ENCODE measurements around the gene PASD1.
"Not testable (repeated sequence)": the region's sequence is repeated elsewhere in the genome, so short reads cannot be mapped to it uniquely, and the experiment has no call there.

Gene PASD1

DNA sequence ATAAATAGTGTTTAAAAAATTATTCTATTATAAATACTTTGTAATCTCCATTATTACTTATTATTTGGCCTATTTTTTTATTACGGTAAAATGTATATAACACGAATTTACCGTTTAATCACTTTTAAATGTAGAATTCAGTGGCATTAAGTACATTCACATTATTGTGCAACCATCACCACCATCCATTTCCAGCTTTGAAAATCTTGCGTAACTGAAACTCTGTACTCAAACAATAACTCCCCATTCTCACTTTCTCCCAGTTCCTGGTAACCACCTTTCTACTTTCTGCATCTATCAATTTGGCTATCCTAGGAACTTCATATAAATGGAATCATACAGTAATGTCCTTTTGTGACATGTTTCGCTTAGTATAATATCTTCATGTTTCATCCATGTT lies 45.7 kb downstream of the PASD1 start:
- no peak for DNase-seq (ENCODE audit: low read depth, low spot score)

DNA sequence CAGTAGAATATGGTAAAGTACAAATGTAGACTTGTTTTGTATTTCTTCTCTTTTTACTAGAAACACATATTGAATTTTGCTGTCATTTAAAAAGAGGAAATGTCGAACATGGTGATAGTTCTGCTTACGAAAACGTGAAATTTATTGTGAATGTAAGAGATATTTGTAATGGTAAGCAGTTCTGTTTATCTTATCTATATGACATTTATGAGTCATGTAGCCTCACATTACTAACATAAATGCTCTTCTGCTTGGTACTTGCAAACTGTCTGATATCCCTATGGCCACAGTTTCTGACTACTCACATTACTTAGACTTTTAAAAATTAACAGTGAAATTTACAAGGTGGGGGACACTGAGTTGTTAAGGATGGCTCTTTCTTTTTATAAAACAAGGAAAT lies 57.9 kb downstream of the PASD1 start:
- DNase-seq (ENCODE audit: low read depth, low spot score) = no peak

DNA sequence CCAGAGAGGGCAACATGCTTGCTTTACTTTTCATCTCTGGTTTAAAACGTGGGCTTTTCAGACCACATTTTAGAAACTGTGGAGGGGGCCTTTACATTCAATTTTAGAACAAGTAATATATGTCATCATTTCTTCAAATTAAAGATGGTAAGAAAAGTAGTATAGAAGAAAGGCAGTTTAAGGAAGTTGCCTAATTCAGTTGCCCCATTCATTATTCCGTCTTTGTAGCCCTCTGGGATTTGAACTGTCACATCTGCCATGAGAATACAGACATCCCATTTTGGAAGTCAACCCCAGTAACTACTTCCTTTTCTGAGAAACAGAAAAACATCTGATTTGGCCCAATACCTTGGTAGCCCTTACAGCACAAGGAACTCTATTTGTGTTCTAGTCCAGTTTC lies 61.2 kb downstream of the PASD1 start:
- DNase-seq (ENCODE audit: low read depth, low spot score) = no peak

DNA sequence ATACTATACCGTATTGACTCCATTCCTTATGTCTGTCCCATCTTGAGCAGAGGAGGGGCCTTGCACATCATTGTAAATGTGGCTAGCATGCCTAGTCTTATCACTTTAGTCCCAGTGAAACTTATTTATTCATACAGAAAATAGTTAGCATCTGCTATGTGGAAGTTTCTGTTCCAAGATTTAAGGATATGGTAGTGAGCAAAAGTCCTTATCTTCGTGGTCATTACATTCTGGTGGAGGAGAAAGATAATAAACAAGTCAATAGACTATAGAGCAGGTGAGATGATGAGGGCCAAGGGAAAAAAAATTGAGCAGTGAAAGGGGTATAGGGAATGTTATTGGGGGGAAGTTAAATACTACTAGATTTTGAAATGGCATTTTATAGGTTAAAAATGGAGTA lies 68.3 kb downstream of the PASD1 start:
- no peak for DNase-seq (ENCODE audit: low read depth, low spot score)

DNA sequence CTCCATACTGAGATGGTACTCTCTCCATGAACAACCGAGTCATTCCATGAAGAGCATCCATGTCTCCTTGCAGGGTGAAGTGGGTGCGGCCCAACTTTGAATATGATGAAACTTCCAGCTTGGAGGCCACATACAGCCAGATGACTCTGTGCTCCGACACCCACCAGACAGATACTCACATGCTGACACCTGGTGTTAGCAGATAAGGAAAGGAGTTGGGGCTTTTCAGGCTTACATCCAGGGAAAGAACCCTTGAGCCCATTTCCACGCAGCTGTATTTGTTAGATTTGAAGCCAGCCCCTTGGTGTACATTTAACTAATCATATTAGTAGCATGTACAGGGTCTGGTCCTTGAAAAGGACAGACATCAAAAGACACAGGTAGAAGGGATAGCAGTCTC lies 69.7 kb downstream of the PASD1 start:
- no peak for DNase-seq (ENCODE audit: low read depth, low spot score)

DNA sequence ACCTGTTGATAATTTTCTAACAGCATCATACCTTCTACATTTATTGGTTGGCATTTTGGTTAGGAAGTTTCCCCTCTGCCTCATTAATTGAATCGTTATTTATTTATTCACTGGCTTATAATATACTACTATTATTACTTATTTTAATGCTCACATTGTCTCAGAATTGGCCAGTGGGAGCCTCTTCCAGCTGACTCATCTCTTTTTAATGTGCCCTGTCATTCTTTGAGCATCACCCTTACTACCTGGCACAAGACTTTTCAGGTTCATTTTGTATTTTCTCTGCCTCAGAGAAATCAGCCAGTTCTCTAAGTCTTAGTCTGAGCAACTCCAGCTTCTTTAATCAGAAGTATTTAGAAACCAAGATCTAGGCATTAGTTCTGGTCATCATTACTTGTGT lies 71.5 kb downstream of the PASD1 start:
- no peak for DNase-seq (ENCODE audit: low read depth, low spot score)

DNA sequence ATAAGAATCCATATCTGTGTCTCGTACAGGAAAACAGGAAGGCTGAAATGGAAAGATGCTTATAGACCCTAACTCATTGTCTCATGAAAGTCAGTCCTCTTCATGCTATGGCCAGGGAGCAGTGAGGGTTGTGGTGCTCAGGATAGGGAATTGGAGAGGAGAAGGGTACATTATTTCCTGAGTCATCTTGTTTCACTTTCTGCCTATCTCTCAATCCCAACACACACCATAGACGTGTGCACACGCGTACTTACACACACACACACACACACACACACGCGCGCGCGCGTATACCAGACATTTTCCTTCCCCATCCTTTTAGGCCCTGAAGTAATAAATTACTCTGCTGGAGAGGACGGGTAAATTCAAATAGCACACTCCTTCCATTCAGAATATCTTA lies 78.1 kb downstream of the PASD1 start:
- DNase-seq (ENCODE audit: low read depth, low spot score) = no peak

DNA sequence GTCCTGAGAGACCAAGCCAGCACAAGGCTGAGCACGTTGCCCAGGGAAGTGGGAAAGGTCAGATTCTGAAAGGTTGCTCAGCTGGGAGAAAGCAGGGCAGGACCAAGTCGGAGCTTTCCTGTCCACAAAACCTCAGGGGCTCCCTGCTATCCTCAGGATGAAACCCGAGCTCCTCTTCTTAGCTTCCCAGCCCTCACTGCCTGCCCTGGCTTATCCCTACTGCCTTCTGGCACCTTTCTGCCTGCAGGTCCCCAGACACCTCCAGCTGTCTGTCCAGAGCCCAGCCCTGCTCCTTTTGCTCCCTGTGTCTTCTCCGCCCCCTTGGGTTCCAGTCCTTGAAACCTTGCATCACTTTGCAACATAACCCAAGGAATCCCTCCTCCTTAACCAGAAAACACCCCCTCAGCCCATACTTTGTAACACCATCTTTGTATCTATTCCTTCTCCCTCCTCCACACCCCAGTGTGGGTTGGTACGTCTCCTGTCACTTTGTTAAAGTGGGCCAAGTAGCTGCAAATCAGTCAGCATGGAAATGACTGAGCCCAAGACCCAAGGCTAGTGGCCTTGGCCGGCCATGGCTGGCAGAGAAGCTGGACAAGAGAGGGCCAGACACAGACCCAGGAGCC lies 111.8 kb downstream of the PASD1 start:
- DNase-seq (ENCODE audit: low read depth, low spot score) = no peak

DNA sequence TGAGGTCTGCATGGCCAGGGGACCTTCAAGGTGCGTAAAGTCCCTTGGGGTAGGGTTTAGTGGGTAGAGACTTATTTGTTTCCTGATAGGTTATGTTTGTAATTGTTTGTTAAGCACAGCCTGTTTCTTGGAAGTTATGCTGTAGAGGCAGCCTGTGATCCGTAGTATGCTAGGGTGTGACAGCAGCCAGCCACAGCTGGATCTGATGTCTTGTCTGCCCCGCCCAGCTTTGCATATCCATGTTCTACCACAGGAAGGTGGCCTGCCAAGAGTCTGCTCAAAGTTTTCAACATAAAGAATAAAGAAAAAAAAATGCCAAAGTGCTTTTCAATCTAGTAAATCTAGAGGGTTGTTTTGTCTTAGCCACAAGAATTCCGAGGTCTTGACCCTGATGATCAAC lies 112.7 kb downstream of the PASD1 start:
- DNase-seq (ENCODE audit: low read depth, low spot score) = no peak

DNA sequence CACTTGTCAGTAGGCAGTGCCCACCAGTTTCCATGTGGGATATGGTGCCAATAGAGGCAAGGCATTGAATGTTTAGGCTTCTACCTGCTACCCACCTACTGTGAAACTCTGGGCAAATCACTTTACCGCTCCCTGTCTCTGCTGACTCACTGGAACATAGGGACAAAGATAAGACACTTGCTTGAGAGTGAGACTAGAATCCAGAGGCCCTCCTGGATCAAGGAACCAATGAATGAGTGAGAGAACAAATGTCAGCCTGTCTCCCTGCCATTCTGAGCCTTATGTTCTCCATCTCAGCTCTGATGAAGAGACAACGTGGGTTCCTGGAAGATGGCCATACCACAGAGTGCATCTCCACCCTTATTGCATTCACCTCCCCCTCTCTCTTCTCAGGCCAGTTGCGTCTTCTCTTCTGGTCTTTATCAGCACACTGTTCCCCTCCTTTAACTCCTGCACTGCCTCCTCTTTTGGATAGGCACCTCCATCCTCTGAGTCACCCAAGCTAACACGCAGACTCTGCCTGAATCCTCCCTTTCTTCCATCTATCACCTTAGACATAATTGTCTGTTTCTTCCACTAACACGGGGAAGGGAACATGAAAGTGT lies 116.4 kb downstream of the PASD1 start:
- no peak for DNase-seq (ENCODE audit: low read depth, low spot score)

DNA sequence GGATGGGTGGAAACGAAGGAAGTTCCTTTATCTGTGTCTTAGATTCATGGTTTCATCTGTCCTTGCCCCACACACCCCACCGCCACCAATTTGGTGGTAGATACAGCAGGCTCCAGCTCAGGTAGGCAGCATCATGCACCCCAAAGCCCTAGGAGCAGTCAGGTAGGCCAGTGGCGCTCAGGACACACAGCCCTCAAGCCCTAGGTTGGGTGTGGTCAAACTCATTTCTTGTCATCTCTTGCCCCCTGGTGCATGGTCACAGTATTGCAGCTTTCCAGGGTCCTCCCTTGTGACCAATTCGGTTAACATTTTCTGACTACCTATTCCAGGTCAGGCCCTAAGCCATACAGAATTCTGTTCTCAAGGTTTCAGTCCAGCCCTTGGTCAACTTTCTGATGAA lies 117.3 kb downstream of the PASD1 start:
- no peak for DNase-seq (ENCODE audit: low read depth, low spot score)

DNA sequence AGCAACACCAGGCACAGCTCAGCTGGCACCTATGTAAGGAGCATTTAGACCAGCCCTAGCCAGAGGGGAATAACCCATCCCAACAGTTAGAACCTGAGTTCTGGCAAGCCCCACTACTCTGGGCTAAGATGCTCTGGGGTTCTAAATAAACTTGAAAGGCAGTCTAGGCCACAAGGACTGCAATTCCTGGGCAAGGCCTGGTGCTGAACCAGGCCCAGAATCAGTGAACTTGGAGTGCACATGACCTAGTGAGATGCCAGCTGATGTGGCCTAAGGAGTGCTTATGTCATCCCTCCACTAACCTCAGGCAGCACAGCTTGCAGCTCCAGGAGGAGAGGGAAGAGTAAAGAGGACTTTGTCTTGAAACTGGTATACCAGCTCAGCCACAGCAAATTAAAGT lies 124.2 kb downstream of the PASD1 start:
- DNase-seq (ENCODE audit: low read depth, low spot score) = no peak

DNA sequence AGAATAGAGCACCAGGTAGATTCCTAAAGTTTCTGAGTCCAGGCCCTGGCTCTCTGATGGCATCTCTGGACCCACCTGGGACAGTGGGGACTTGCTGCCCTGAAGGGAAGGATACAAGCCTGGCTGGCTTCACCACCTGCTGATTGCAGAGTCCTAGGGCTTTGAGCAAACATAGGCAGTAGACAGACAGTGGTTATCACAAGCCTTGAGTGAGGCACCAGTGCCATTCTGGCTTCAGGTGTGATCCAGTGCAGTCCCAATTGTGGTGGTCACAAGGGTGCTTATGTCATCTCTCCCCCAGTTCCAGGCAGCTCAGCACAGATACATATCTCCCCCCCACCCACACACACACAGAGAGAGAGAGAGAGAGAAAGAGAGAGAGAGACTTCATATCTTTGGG lies 125.2 kb downstream of the PASD1 start:
- no peak for DNase-seq (ENCODE audit: low read depth, low spot score)

DNA sequence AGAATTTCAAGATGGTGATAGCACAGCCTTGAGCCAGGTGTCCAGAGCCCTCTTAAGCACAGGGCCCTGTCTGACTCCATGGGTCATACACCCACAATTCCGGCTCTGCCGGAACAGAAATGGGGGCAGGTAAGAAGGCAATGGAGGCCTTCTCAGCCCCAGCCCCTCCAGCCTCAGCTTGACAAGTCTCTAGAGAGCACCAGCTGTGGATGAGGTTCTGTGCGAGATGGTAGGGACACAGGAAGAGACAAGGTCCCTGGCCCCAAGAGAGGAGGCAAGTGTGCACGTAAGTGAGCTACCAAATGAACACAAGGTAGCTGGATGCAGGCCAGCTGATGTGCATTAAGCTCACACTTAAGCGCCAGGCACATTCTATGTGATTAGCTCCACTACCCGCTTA lies 129.3 kb downstream of the PASD1 start:
- no peak for DNase-seq (ENCODE audit: low read depth, low spot score)

DNA sequence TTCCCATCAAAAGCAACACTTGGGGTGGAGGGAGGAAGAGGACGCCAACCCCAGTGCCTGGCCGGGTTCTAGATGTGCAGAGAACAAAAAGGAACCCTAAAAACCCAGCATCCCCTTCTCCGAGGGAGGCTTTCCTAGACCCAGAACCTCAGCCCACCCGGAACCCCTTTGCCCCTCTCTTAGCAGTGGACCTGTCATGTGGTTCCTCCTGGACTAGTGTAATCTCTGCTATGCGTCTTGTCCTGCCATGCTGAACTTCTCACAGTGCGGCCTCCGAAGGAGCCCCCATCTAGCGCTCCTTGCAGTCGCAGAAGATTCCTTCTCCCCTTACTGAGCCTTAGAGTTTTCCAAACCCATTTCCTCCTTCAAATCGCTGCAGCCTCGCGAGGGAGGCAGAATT lies 130.6 kb downstream of the PASD1 start:
- DNase-seq (ENCODE audit: low read depth, low spot score) = no peak

DNA sequence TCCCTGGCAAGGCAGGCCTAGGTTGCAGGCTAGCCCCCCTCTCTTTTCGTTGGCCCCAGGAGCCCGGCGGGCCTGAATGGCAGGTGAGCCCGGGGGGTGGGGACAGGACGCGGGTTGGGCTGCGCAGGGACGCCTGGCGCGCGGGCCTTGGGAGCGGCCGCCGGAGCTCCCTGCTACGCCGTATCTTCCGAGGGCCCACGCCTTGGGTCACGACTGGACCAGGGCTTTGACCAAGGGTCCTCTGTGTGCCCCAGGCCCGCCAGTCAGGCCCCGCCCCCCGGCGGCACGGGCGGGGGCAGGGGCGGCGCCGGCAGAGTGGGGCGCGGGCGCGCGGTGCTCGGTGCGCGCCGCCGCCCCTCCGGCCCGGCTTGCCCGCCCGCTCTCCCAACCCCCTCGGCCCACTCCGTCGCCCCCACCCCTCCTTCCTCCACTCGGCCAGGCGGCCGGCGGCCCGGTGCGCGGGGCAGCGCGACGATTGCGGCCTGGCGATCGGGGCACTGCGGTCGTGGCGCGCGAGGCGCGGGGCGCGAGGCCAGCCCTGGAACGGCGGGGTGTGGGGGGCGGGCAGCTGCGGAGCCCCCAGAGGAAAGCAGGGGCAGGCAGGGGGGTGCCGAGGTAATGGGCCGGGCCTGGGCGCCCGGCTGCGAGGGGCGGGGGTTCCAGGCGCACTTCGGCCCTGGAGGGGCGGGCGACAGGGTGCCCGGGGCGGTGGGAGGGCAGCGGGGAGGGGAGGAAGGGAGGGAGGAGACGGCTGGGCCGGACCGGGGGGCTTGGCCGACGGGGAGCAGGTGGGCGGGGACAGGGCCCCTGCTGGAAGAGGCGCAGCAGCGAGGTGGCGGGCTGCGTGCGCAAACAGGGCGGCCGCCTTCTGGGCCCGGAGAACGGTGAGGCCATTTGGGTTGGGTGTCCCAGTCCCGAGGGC lies 131.4 kb downstream of the PASD1 start, which contains the start of gene PRRG3:
Gene PRRG3, plus strand, starts transcription at position 798 of the 922 bp plus-strand sequence. CDS start 3,357 bp downstream, outside the sequence.
- DNase-seq (ENCODE audit: low read depth, low spot score) = no peak

DNA sequence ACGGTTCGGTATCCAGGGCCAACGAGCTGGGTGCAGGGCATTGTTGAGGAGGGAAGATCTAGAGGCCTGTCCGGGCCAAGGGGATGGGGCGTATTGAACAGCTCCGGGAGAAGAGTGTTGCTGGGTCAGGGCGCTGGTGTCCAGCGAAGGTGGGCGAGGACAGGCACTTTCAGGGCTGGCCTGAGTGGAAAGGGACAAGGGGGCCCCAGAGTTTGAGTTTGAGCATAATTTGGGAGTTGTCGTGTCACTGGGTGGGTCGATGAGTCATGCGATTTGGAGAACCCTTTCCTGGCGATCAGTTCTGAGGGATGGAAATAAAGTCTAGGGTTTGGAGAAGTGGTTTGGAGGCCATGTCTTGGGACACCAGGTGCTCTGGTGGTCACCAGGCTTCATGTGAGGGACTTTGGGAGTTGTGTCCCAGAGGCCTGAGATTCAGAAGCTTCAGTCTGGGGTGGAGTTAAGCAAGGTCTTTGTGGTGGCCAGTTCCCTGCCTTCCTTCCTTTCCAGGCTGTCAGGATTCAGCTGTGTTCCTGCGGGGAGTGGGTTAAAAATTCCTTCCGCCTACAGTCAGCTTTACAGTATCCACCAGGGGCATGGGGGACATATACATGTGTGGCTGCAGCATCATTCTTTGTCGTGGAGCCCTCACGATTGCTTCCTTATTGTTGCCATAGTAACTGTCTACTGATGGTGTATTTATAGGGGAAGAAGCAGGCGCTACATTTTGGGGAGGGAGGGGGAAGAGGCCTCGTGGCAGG lies 132.3 kb downstream of the PASD1 start:
- no peak for DNase-seq (ENCODE audit: low read depth, low spot score)

DNA sequence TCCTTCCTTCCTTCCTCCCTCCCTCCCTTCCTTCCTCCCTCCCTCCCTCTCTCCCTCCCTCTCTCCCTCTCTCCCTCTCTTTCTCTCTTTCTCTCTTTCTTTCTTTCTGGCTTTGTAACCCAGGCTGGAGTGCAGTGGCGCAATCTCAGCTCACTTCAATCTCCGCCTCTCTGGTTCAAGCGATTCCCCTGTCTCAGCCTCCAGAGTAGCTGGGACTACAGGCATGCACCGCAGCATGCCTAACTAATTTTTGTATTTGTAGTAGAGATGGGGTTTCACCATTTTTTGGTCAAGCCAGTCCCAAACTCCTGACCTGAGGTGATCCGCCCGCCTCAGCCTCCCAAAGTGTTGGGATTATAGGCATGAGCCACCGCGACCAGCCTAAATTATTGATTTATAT lies 133.6 kb downstream of the PASD1 start:
- not testable (repeated sequence) for DNase-seq (ENCODE audit: low read depth, low spot score)

DNA sequence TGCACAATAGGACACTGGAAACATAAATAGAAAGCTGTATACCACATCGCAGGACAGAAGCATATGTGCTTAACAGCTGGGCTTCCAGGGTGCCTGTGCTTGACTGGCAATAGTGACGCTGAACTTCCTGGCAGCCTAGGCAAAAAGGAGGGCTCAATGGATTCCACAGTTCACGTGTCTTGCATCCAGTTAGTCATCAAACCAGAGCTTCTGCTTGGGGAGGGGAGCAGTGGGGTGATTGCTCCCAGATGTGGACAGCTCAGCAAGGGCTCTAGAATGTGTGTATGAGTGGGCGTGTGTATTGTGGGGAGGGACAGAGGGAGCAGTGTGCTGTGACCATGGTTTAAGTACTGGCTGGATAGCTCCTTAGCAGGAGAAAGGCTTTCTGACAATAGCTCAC lies 134.0 kb downstream of the PASD1 start:
- no peak for DNase-seq (ENCODE audit: low read depth, low spot score)

DNA sequence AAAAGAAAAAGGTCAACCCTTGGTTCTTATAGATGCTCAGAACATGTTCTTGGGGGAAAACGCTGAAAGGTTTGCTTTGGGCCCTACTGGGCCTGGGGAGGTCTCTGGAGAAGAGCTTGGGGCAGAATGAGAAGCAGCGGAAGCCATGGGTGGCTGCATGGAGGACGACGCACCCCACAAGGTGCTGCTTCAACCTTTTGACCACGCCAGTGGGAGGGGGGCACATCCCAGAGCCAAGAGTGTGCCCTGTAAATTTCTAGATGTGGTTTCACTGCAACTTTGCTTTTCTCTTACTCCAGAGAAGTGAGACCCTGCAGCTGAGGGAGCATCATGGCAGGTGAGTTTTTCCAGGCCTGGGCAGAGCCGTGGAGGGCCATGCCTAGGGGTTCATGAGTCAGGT lies 135.0 kb downstream of the PASD1 start:
- no peak for DNase-seq (ENCODE audit: low read depth, low spot score)

DNA sequence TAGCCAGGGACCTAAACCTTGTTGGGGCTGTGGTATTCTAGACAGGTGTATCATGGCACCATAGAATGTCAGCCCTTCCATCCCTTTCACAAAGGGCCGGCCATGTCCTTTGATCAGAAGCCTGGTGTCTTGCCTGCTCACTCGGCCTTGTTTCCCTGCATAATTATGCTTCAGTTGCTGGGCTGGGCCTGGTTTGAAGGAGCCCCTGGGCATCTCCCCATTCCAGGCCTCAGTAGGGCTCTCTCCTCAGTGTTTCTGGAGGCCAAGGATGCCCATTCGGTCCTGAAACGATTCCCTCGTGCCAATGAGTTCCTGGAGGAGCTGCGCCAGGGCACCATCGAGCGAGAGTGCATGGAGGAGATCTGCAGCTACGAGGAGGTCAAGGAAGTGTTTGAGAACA lies 136.3 kb downstream of the PASD1 start:
- DNase-seq (ENCODE audit: low read depth, low spot score) = no peak

DNA sequence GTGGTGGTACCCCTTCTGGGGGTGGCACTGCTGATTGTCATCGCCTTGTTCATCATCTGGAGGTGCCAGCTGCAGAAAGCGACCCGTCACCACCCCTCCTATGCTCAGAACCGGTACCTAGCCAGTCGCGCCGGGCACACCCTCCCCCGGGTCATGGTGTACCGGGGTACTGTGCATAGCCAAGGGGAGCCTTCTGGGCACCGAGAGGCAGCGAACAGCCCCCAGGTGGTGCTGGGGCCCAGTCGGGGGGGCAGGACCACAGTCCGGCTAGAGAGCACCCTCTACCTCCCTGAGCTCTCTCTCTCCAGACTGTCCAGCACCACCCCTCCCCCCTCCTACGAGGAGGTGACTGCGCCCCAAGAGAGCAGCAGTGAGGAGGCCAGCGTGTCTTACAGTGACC lies 137.1 kb downstream of the PASD1 start:
- no peak for DNase-seq (ENCODE audit: low read depth, low spot score)
